Measurements from ENCODE around the gene ACTR6.

The ACTR6 gene

DNA sequence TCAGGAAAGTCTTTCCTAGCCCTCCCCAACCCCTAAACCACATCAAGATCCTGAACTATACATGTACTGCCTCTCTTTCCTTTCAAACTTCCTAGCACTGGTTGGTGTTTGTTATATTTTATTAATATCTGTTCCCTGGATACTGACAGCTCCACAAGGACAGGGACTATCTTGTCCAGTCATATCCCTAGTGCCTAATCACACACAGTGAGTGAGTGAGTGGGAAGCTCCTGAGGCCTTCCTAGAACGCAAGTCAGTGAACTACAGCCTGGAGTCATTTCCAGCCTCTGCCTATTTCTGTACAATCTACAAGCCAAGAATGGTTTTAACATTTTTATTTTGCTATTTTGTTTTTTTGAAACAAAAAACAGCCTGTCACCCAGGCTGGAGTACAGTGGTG lies 7.5 kb upstream of the ACTR6 start:
- no peak for TF ChIP-seq GATA1 (IDR thresholded peaks at IDR 0.05; ENCODE audit: low read depth, low read length)
- TF ChIP-seq POLR2A (IDR thresholded peaks at IDR 0.05; ENCODE audit: low read length): no peak

DNA sequence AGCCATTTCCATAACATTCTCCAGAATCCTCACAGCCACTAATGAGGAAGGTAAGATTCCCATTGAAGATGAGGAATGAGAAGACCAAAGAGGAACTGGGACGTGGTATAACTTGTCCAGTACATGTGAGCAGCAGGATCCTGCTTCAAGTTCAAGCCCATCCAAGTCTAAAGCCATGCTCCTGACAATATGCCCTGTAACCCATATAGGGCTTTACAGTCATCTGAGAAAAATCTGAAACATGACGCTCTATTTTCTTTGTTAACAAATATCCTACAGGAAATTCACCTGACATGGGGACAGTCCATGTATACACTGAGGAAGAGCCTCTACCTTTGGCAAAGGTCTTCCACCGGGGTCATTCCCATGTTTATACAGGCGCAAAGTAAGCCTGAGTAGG lies 3.1 kb upstream of the ACTR6 start:
- no peak for DNase-seq
- TF ChIP-seq POLR2A (IDR thresholded peaks at IDR 0.05; ENCODE audit: low read length): no peak
- TF ChIP-seq GATA1 (IDR thresholded peaks at IDR 0.05; ENCODE audit: low read depth, low read length): no peak

More for the DNA sequence above, 7.5 kb upstream of the ACTR6 start:
- no peak for DNase-seq

- TF ChIP-seq GATA1 (IDR thresholded peaks at IDR 0.05; ENCODE audit: low read depth, low read length) (no peak), POLR2A (IDR thresholded peaks at IDR 0.05; ENCODE audit: low read length) (no peak)
- DNase-seq: no peak
These were observed 1.6 kb upstream of the ACTR6 start for GRCh38 chr12:100199023-100199346.

GRCh38 chr12:100199347-100200149 lies 1.1 kb upstream of the ACTR6 start:
- DNase-seq: peak; percentile 74 to 77
- TF ChIP-seq POLR2A (IDR thresholded peaks at IDR 0.05; ENCODE audit: low read length) (no peak), GATA1 (IDR thresholded peaks at IDR 0.05; ENCODE audit: low read depth, low read length) (no peak)

GRCh38 chr12:100201604-100202423 lies 1.2 kb downstream of the ACTR6 start:
- no peak for DNase-seq

DNA sequence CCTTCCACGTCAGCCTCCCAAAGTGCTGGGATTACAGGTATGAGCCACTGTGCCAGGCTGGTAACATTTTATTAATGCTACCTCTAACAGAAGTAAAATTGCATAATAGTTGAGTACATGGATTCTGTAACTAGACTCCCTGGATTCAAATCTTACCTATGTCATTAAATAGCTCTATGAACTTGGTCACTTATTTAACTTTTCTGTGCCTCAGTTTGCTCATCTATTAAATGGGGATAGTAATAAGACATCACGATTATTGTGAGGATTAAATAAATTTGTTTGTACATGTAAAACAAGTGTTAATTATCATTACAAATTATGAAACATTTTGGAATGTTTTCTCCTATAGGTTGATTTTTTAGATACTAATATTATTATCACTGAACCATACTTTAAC lies 6.7 kb downstream of the ACTR6 start:
- TF ChIP-seq POLR2A (IDR thresholded peaks at IDR 0.05; ENCODE audit: low read length) (no peak), GATA1 (IDR thresholded peaks at IDR 0.05; ENCODE audit: low read depth, low read length) (no peak)
- DNase-seq: no peak

More at GRCh38 chr12:100201604-100202423, 1.2 kb downstream of the ACTR6 start:
- TF ChIP-seq POLR2A (IDR thresholded peaks at IDR 0.05; ENCODE audit: low read length) (no peak), GATA1 (IDR thresholded peaks at IDR 0.05; ENCODE audit: low read depth, low read length) (no peak)

DNA sequence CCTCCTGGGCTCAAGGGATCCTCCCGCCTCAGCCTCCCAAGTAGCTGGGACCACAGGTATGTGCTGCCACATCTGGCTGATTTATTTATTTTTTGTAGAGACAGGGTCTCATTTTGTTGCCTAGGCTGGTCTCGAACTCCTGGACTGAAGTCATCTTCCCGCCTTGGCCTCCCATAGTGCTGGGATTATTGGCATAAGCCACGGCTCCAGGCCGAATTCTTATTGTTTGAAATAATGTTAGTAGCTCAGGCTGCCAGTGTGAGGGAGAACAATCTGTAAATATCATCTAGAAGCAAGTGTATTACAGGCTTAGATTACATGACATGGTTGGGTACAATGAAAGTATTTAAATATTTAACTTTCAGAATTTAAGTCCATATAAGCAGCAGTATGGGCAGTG lies 8.2 kb downstream of the ACTR6 start:
- TF ChIP-seq POLR2A (IDR thresholded peaks at IDR 0.05; ENCODE audit: low read length) (no peak), GATA1 (IDR thresholded peaks at IDR 0.05; ENCODE audit: low read depth, low read length) (no peak)
- no peak for DNase-seq

- no peak for DNase-seq
- TF ChIP-seq POLR2A (IDR thresholded peaks at IDR 0.05; ENCODE audit: low read length) (no peak), GATA1 (IDR thresholded peaks at IDR 0.05; ENCODE audit: low read depth, low read length) (no peak)
These were observed 11.1 kb downstream of the ACTR6 start for GRCh38 chr12:100211698-100212097.

DNA sequence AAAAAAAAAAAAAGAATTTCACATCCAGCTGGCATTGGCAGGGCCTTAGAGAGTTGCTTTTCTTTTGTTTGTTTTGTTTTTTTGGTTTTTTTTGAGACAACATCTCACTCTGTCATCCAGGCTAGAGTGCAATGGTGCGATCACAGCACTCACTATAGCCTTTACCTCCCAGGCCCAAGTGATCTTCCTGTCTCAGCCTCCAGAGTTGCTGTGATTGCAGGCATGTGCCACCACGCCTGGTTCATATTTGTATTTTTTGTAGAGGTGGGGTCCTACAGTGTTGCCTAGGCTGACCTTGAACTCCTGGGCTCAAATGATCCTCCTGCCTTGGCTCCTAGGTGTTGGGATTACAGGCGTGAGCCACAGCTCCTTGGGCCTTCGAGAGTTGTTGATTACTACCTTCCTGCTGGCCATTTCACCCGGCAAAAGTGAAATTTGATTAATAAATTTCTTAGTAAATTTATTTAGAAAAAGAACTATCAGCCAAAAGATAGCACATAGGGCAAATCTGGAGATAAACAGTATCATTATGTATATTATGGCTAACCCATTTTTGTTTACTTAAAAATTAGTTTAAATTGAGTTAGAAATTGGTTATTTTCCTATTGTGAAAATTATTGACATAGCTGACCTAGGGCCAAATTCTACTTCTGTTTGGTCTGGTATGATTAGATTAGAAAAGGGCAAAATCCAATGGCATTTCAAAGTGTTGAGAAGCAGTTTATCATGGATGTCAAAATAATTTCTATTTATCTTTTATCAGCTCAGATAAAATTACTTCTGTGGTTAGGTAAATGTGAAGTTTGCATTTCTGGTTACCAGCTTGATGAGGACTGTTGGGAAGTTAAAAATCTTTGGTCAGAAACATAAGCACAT lies 12.6 kb downstream of the ACTR6 start:
- DNase-seq: peak in 1 of 2 experiments; percentile 3
- TF ChIP-seq GATA1 (IDR thresholded peaks at IDR 0.05; ENCODE audit: low read depth, low read length) (no peak), POLR2A (IDR thresholded peaks at IDR 0.05; ENCODE audit: low read length) (no peak)

DNA sequence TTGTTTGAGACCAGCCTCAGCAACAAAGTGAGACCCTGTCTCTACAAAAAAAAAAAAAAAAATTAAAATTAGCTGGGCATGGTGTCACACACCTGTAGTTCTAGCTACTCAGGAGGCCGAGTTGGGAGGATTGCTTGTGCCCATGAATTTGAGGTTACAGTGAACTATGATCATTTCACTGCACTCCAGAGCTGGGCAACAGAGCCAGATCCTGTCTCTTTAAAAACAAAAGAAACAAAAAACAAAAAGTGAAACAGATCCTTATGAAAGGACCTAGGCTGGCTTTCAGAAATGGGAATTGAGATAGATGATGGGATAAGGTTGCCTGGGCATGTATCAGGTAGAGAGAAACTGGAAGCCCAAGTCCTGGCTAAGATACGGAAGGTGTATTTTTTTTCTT lies 13.9 kb downstream of the ACTR6 start:
- no peak for DNase-seq

DNA sequence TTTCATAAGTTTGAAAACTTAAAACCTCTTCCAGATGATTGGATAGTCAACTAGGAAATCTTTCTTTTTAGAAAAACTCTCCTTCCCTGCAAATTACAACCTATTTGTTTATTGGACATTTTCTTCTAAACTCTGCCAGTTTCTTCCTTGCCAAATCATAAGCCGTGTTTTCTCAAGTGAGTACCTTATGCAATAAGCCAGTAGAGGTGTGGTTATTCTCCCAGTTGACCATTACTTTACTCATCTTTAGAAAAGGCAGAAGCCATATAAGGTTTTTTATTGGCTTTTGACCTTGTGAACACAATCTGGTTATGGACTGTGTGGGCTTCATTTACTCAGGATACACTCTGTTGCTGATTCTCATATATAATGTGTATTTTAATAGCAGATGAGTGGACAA lies 14.6 kb downstream of the ACTR6 start:
- no peak for DNase-seq
- TF ChIP-seq GATA1 (IDR thresholded peaks at IDR 0.05; ENCODE audit: low read depth, low read length): no peak
- TF ChIP-seq POLR2A (IDR thresholded peaks at IDR 0.05; ENCODE audit: low read length): no peak

More for the DNA sequence above, 13.9 kb downstream of the ACTR6 start:
- TF ChIP-seq GATA1 (IDR thresholded peaks at IDR 0.05; ENCODE audit: low read depth, low read length) (no peak), POLR2A (IDR thresholded peaks at IDR 0.05; ENCODE audit: low read length) (no peak)

- no peak for DNase-seq
- TF ChIP-seq POLR2A (IDR thresholded peaks at IDR 0.05; ENCODE audit: low read length): no peak
- no peak for TF ChIP-seq GATA1 (IDR thresholded peaks at IDR 0.05; ENCODE audit: low read depth, low read length)
These were observed 15.7 kb downstream of the ACTR6 start for GRCh38 chr12:100216337-100216736.

DNA sequence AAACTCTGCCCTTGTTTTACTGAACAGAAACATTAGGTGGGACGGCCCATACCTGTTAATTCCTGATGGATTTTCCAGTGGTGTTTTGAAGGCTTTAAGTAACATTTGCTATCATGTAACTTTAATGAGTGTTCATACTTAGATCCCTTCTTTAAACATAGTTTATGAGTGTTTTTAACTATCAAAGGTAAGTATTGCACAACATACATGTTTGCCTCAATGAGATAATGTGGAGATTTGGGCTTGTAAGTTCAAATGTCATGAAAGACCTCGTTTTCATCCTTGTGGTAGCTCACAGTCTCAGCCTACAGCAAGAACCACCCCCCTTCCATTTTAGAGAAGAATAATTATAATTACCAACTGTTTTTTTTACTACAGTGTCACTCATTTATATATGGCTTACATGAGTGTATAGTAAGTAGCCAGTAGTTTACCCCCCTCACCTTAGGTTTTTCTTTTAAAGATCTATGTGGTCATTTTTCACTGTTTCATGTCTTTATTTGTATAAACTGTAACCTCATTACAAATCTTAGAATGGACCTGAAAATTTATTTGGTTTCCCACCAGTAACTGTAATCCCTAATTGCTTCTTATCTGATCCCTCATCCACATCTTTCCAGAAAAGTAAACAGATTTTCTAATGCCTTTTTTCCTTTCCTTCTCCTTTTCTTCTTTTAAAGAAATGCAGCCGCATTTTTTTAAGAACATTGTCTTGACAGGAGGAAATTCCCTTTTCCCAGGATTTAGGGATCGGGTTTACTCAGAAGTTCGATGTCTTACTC lies 18.9 kb downstream of the ACTR6 start:
- no peak for DNase-seq
- TF ChIP-seq GATA1 (IDR thresholded peaks at IDR 0.05; ENCODE audit: low read depth, low read length): no peak
- no peak for TF ChIP-seq POLR2A (IDR thresholded peaks at IDR 0.05; ENCODE audit: low read length)
